IPS DF 6.9 (cell line): ENCODE data around the gene NCAPH2.
"Not testable (repeated sequence)": the region's sequence is repeated elsewhere in the genome, so short reads cannot be mapped to it uniquely, and the experiment has no call there.

Experiments used
- DNase-seq: peaks from one replicate; pipeline ENCODE4 v3.0.0-alpha.2; 2013; ENCODE audit warnings: low read depth, low spot score
- H3K27ac ChIP-seq: one replicate; pipeline ENCODE4 v1.5.1; 2013; ENCODE audit warnings: low read length, control low read depth
- H3K27me3 ChIP-seq: 2 replicates; pipeline ENCODE4 v1.6.1; 2013; ENCODE audit warnings: mild to moderate bottlenecking, low read length; ENCODE audit not compliant: control insufficient read depth, insufficient read depth
- H3K36me3 ChIP-seq: 2 replicates; pipeline ENCODE4 v1.6.1; 2013; ENCODE audit warnings: low read length; ENCODE audit not compliant: control insufficient read depth, insufficient read depth
- H3K4me1 ChIP-seq: 2 replicates; pipeline ENCODE4 v1.6.1; 2013; ENCODE audit warnings: low read length; ENCODE audit not compliant: control insufficient read depth, insufficient read depth
- H3K4me3 ChIP-seq: 2 replicates; pipeline ENCODE4 v1.5.1; 2013; ENCODE audit warnings: mild to moderate bottlenecking, low read length
- H3K9me3 ChIP-seq: 2 replicates; pipeline ENCODE4 v1.6.1; 2013; ENCODE audit warnings: low read length, inconsistent platforms; ENCODE audit not compliant: control insufficient read depth, insufficient read depth
- WGBS: extraction: QIAGEN DNeasy Blood & Tissue Kit; methylation state at CpG from one replicate; pipeline ENCODE4 v1.1.7; 2013; ENCODE audit warnings: mixed read lengths, missing lambda C conversion rate; ENCODE audit not compliant: insufficient read length, insufficient coverage; 5-methylcytosine and 5-hydroxymethylcytosine counted together

The NCAPH2 gene

DNA sequence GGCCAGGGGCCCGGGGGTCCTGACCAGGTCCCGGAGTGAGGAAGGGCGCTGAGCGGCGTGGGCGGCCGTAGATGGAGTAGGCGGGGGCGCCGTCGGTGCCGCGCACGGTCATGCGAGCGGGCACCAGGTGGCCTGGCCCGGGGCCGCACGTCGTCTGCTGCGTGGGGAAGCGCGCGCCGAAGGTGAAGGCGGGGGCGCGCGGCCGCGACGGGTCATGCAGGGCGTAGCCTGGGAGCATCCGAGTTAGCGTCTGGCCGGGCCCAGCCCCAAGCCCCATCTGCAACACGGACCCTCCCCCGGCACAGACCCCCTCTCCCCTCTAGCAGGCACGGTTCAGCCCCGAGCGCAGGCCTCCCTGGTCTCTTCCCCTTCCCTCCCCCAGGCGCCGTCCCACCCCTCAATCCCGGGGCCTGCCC, 23.5 kb downstream of the NCAPH2 start:
- Histone ChIP-seq H3K27ac (no peak overlapping the region), H3K9me3 (no peaks in the 10 kb centered on the region), H3K4me1 (peaks cover 9% of the 10 kb centered on the region), H3K27me3 (peaks cover 42% of the 10 kb centered on the region), H3K36me3 (no peaks in the 10 kb centered on the region; the same call in 1 of the 2 replicates), H3K4me3 (peak overlapping the region; percentile 56)
- no CpG with 5 or more reads among the region's 44 CpGs for WGBS
- DNase-seq = no peak

DNA sequence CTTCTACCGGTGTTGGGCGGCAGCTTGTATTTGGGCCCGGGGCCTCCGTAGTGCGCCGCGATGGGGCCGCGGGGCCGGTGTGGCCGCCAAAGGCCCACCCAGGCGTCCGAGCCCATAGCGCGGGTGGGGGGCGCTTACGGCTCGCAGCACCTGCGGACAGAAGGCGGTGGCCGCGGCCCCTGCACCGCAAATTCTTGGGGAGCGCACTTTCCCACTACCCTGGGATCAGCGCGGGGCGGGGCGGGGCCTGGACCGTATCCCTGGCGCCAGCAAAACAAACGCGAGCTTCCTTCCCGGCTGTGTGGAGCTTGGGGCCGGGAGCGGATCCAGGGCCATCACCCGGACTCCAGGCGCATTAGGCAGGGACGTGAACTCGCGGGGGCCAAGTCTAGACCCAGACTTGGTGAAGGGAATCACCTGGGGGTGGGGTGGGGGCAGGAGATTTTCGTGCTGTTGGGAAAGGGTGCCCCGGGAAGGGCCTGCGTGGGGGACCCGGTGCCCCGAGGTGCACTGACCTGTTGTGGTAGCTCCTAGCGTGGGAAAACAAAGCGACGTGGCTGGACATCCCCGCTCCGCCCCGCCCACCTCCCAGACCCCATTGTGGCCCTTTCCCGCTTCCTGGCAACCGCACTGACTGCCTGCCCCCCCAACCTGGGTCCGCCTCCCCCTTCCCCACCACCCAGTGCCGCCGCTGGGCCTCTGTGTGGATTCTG, 24.1 kb downstream of the NCAPH2 start:
- Histone ChIP-seq H3K27ac (no peak overlapping the region), H3K27me3 (peaks cover 42% of the 10 kb centered on the region), H3K4me3 (peak overlapping the region; percentile 56), H3K9me3 (no peaks in the 10 kb centered on the region), H3K36me3 (no peaks in the 10 kb centered on the region; the same call in 1 of the 2 replicates), H3K4me1 (peaks cover 5% of the 10 kb centered on the region)
- no CpG with 5 or more reads among the region's 56 CpGs for WGBS
- DNase-seq = no peak

DNA sequence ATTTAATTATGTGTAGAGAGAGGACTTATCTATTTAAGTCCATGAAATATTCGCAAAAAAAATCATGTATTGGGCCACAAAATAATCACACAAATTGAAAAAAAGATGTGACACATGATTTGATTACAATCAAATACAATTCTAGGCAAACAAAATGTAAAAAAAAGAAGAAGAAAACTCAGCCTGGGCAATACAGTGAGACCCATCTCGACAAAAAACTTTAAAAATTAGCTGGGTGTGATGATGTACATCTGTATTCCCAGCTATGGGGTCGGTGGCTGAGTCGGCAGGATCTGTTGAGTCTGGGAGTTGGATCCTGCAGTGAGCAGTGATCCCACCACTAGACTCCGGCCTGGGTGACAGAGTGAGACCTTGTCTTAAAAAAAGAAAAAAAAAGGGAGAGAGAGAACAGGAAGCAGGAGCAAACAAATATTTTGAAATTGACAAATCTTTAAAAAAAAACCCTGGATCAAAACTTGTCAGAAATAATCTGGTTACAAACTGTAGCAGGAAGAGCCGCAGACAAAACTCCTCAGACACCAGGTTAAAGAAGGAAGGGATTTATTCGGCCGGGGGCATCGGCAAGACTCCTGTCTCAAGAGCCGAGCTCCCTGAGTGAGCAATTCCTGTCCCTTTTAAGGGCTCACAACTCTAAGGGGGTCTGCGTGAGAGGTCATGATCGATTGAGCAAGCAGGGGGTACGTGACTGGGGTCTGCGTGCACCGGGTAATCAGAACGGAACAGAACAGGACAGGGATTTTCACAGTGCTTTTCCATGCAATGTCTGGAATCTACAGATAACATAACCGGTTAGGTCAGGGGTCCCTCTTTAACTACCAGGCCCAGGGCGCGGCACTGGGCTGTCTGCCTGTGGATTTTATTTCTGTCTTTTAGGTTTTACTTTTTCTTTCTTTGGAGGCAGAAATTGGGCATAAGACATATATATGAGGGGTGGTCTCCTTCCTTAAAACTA, 25.1 kb downstream of the NCAPH2 start:
- H3K27me3 ChIP-seq = peaks cover 41% of the 10 kb centered on the region
- no peaks in the 10 kb centered on the region for H3K9me3 ChIP-seq
- peaks cover 3% of the 10 kb centered on the region; the same call in 1 of the 2 replicates for H3K4me1 ChIP-seq
- no peak for DNase-seq
- no CpG with 5 or more reads among the region's 19 CpGs for WGBS
- H3K36me3 ChIP-seq = no peaks in the 10 kb centered on the region; the same call in 1 of the 2 replicates
- H3K4me3 ChIP-seq = no peak overlapping the region
- no peak overlapping the region for H3K27ac ChIP-seq

DNA sequence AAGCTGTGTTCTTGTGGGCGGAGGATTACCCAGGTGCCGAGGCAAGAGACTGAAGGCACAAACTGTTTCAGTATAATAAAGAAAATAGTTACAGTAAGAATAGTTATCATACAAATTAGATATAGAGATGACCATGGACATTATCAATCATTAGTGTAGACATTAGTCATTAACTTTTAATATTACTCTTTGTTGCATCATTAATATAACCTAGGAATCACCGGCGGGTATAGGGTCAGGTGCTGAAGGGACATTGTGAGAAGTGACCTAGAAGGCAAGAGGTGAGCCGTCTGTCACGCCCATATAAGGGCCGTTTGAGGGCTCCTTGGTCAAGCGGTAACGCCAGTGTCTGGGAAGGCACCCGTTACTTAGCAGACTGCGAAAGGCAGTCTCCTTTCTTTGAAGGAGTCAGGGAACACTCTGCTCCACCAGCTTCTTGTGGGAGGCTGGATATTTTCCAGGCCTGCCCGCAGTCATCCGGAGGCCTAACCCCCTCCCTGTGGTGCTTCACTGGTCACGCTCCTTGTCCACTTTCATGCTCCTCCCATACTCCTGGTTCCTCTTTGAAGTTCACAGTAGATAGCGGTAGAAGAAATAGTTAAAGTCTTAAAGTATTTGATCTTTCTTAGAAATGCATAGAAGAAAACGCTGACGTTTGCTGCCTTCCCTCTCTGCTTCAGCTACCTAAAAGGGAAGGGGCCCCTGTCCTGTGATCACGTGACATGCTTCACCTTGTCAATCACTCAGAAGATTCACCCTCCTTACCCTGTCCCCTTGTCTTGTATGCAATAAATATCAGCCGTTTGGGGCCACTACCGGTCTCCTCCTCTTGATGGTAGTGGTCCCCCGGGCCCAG, 26.1 kb downstream of the NCAPH2 start:
- not testable (repeated sequence) for H3K4me1 ChIP-seq, H3K27ac ChIP-seq, H3K4me3 ChIP-seq, H3K36me3 ChIP-seq, DNase-seq, H3K9me3 ChIP-seq
- no CpG with 5 or more reads among the region's 21 CpGs for whole genome bisulfite sequencing
- peaks cover 31% of the 10 kb centered on the region for H3K27me3 ChIP-seq

DNA sequence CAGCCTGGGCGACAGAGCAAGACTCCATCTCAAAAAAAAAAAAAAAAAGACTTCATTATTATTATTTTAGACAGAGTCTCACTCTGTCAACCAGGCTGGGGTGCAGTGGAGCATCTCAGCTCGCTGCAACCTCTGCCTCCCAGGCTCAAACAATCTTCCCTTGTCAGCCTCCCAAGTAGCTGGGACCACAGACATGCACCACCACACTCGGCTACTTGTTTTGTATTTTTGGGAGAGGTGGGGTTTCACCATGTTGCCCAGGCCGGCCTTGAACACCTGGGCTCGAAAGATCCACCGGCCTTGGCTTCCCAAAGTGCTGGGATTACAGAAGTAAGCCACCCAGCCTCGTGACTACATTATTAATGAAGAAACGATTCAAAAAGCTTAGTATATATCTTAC, 27.1 kb downstream of the NCAPH2 start:
- no peaks in the 10 kb centered on the region for H3K36me3 ChIP-seq
- H3K9me3 ChIP-seq = no peaks in the 10 kb centered on the region
- H3K4me1 ChIP-seq = peaks cover 2% of the 10 kb centered on the region; the same call in 1 of the 2 replicates
- no peak overlapping the region for H3K27ac ChIP-seq
- peaks cover 24% of the 10 kb centered on the region for H3K27me3 ChIP-seq
- H3K4me3 ChIP-seq = no peak overlapping the region
- no CpG with 5 or more reads among the region's 8 CpGs for WGBS
- DNase-seq = no peak

DNA sequence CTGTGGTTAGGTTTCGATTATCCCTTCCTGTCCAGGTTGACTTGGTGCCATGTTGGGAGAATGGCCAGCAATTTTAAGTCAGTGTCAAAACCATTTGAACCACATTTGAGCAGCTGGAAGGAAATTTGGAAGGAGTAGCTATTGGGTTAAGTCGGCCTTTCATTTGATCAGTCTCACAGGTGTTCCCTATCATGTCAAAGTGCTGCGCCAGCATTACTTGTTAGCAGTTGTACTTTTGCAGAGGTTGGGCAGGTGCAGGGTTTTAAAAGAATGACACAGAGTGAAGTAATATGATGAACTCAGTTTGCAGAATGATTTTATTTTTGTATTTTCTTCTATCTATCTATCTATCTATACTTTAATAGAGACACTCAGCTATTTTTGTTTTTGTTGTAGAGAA, 28.2 kb downstream of the NCAPH2 start:
- no peaks in the 10 kb centered on the region for H3K36me3 ChIP-seq
- no CpG with 5 or more reads among the region's 3 CpGs for WGBS
- H3K9me3 ChIP-seq = no peaks in the 10 kb centered on the region
- peaks cover 2% of the 10 kb centered on the region; the same call in 1 of the 2 replicates for H3K4me1 ChIP-seq
- no peak overlapping the region for H3K4me3 ChIP-seq
- DNase-seq = no peak
- H3K27ac ChIP-seq = no peak overlapping the region
- peaks cover 15% of the 10 kb centered on the region; the same call in 1 of the 2 replicates for H3K27me3 ChIP-seq

DNA sequence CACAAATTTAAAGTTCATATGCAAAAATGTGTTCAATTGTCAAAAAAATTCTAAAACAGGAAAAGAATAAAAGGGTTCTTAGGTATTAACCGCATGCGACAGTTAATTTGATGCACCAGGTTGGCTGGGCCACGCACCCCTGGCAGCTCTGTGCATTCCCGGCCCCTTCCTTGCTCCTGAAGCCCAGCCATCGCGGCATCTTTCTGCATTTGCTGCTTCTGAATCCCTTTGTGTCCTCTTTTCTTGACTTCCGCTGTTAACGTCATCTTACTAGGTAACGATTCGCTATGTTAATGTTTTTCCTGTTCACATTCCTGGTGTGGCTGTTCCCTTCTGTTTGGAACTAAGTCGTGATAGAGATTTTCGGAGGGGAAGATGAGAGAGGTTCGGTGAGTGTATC, 29.7 kb downstream of the NCAPH2 start:
- no peaks in the 10 kb centered on the region for H3K36me3 ChIP-seq
- DNase-seq = no peak
- no peak overlapping the region for H3K27ac ChIP-seq
- no peak overlapping the region for H3K4me3 ChIP-seq
- H3K9me3 ChIP-seq = no peaks in the 10 kb centered on the region
- 100% methylated on average over 2 of the region's 13 CpGs for WGBS
- no peaks in the 10 kb centered on the region for H3K4me1 ChIP-seq
- peaks cover 3% of the 10 kb centered on the region; the same call in 1 of the 2 replicates for H3K27me3 ChIP-seq

DNA sequence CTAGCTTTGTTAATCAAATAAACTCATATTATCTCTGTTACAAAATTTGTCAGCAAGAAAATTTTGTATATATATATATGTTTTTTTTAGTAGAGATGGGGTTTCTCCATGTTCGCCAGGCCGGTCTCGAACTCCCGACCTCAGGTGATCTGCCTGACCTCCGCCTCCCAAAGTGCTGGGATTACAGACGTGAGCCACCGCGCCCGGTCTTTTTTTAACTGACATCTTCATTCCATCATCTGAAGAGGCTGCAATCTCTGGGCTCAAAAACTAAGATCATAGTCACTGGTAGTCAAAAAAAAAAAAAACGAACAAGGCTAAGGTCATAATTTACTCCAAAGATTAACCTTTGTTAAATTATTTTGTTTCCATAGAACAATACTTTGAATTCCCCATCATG, 32.4 kb downstream of the NCAPH2 start:
- no peaks in the 10 kb centered on the region for H3K9me3 ChIP-seq
- H3K4me3 ChIP-seq = no peak overlapping the region
- H3K27ac ChIP-seq = no peak overlapping the region
- no peak for DNase-seq
- H3K4me1 ChIP-seq = no peaks in the 10 kb centered on the region
- no CpG with 5 or more reads among the region's 10 CpGs for WGBS
- no peaks in the 10 kb centered on the region; the same call in 1 of the 2 replicates for H3K27me3 ChIP-seq
- H3K36me3 ChIP-seq = no peaks in the 10 kb centered on the region

DNA sequence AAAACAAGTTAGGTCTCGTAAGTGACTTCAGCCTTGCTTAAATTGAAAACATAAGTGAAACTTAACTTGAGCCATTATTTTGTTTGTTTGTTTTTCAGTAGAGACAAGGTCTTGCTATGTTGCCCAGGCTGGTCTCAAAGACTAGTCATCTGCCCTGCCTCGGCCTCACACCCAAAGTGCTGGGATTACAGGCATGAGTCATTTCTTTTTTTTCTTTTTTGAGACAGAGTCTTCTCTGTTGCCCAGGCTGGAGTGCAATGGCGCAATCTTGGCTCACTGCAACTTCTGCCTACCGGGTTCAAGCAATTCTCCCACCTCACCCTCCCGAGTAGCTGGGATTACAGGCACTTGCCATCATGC, 33.6 kb downstream of the NCAPH2 start:
- not testable (repeated sequence) for H3K27ac ChIP-seq, DNase-seq, H3K36me3 ChIP-seq, H3K27me3 ChIP-seq, H3K9me3 ChIP-seq, H3K4me3 ChIP-seq, H3K4me1 ChIP-seq
- no CpG with 5 or more reads among the region's 5 CpGs for WGBS

DNA sequence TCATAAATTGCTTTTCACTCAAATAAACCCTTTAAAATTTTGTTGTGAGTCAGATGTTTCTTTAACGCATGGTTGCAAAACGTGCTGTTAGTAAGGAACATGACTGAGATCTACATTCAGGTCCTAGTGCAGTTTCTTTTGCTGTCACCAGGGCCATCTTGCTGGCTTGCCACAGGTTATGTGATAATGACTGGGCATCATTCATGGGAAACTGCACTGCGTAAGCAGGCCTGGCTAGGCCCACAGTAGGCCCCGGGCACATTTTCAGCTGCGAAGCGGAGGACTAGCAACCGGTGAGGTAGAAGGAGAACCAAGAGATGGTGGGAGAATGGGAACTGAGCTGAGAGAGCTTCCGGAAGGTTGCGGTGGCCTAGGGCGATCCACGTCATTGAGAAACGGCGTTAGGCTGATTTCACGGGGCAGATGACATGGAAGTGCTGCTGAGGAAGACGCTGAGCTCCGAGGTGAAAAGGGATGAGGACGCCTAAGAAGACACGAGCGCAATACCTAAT, 34.4 kb downstream of the NCAPH2 start:
- H3K27ac ChIP-seq = no peak overlapping the region
- no peaks in the 10 kb centered on the region for H3K4me1 ChIP-seq
- no peaks in the 10 kb centered on the region for H3K36me3 ChIP-seq
- WGBS = no CpG with 5 or more reads among the region's 19 CpGs
- H3K4me3 ChIP-seq = no peak overlapping the region
- H3K27me3 ChIP-seq = no peaks in the 10 kb centered on the region; the same call in 1 of the 2 replicates
- no peaks in the 10 kb centered on the region for H3K9me3 ChIP-seq
- DNase-seq = no peak
